ENCODE results near the gene UMAD1.

DNA sequence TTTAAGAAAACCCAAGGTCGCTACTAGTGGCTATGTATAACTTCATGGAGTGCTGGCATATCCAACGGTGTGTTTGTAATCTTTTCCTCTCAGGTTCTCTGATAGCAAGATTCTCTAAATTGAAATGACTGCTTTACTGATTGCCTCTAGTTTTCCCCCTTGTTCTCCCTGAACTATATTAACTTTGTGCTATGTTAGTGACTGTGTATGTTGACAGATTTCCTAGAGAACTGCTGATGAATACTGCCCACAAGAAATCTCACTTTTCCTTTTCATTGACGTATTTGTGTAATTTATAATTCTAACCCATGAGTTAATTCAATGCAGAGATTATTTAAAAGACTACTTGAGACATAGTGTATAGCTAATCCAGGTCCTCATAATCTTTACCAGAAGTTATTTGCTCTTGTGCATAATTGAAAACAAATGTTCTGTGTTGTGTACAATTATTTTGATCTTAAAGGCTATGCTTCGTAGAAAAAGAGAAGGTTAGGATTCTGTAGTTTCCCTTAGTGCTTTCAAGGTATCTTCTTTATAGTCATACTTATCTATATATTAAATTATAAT is 257.5 kb downstream of the UMAD1 start:
- no peak for TF ChIP-seq POLR2A (IDR thresholded peaks at IDR 0.05)
- TF ChIP-seq, protein P1, sequence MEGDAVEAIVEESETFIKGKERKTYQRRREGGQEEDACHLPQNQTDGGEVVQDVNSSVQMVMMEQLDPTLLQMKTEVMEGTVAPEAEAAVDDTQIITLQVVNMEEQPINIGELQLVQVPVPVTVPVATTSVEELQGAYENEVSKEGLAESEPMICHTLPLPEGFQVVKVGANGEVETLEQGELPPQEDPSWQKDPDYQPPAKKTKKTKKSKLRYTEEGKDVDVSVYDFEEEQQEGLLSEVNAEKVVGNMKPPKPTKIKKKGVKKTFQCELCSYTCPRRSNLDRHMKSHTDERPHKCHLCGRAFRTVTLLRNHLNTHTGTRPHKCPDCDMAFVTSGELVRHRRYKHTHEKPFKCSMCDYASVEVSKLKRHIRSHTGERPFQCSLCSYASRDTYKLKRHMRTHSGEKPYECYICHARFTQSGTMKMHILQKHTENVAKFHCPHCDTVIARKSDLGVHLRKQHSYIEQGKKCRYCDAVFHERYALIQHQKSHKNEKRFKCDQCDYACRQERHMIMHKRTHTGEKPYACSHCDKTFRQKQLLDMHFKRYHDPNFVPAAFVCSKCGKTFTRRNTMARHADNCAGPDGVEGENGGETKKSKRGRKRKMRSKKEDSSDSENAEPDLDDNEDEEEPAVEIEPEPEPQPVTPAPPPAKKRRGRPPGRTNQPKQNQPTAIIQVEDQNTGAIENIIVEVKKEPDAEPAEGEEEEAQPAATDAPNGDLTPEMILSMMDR (IDR thresholded peaks at IDR 0.05), result no peak
- TF ChIP-seq POLR2AphosphoS5 (IDR thresholded peaks at IDR 0.05), result no peak

All from sigmoid colon (tissue), 4 donors.